Activated CD4-positive, alpha-beta T cell treated with anti-CD3 and anti-CD28 coated beads, Interleukin-2, amount 10 ng/mL, durations not matched to agents 7 days and 5 days (primary cell): ENCODE data around the gene PDXDC1. TPM values are rescaled to one million over a fixed set of nuclear protein-coding genes. Genes with fewer than 3 reads are reported as not detected.
A peak's percentile ranks its signal among the peaks of the same experiment; 100 is the strongest.
"Not testable (repeated sequence)": the region's sequence is repeated elsewhere in the genome, so short reads cannot be mapped to it uniquely, and the experiment has no call there.

Source experiments
- CTCF ChIA-PET: fragments of 350-600 bp; sonication (Branson Sonifier 250); formaldehyde crosslinking; loops from one replicate; lab custom pipeline; 2021; ENCODE audit warnings: antibody characterized with exemption; lab: Charles Lee
- POLR2A ChIA-PET: fragments of 350-600 bp; sonication (Branson Sonifier 250); formaldehyde crosslinking; loops from one replicate; lab custom pipeline; 2021; ENCODE audit warnings: antibody characterized with exemption; lab: Charles Lee
- DNase-seq: peaks from one replicate; pipeline ENCODE4 v3.0.0-alpha.2; 2020
- H3K27ac Mint-ChIP-seq: one replicate; pipeline ENCODE4 v1.8.0; 2021; ENCODE audit warnings: mild to moderate bottlenecking, moderate library complexity, mixed read lengths
- H3K27me3 Mint-ChIP-seq: one replicate; pipeline ENCODE4 v1.8.0; 2021; ENCODE audit warnings: mixed read lengths
- H3K36me3 Mint-ChIP-seq: one replicate; pipeline ENCODE4 v1.8.0; 2021; ENCODE audit warnings: low read depth, mixed read lengths
- H3K4me1 Mint-ChIP-seq: one replicate; pipeline ENCODE4 v1.8.0; 2021; ENCODE audit warnings: mixed read lengths
- H3K4me3 Mint-ChIP-seq: one replicate; pipeline ENCODE4 v1.8.0; 2021; ENCODE audit warnings: mild to moderate bottlenecking, moderate library complexity, mixed read lengths
- H3K9me3 Mint-ChIP-seq: one replicate; pipeline ENCODE4 v1.8.0; 2021; ENCODE audit warnings: mixed read lengths
- total RNA-seq, 2 experiments: library from RNA; stranded (reverse); gene quantifications; one replicate each; pipeline ENCODE4 v1.2.3, GENCODE V29; 2021

Gene PDXDC1, protein sequence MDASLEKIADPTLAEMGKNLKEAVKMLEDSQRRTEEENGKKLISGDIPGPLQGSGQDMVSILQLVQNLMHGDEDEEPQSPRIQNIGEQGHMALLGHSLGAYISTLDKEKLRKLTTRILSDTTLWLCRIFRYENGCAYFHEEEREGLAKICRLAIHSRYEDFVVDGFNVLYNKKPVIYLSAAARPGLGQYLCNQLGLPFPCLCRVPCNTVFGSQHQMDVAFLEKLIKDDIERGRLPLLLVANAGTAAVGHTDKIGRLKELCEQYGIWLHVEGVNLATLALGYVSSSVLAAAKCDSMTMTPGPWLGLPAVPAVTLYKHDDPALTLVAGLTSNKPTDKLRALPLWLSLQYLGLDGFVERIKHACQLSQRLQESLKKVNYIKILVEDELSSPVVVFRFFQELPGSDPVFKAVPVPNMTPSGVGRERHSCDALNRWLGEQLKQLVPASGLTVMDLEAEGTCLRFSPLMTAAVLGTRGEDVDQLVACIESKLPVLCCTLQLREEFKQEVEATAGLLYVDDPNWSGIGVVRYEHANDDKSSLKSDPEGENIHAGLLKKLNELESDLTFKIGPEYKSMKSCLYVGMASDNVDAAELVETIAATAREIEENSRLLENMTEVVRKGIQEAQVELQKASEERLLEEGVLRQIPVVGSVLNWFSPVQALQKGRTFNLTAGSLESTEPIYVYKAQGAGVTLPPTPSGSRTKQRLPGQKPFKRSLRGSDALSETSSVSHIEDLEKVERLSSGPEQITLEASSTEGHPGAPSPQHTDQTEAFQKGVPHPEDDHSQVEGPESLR
- total RNA-seq: 10 to 100 TPM; 49.2 to 53.3 TPM

DNA sequence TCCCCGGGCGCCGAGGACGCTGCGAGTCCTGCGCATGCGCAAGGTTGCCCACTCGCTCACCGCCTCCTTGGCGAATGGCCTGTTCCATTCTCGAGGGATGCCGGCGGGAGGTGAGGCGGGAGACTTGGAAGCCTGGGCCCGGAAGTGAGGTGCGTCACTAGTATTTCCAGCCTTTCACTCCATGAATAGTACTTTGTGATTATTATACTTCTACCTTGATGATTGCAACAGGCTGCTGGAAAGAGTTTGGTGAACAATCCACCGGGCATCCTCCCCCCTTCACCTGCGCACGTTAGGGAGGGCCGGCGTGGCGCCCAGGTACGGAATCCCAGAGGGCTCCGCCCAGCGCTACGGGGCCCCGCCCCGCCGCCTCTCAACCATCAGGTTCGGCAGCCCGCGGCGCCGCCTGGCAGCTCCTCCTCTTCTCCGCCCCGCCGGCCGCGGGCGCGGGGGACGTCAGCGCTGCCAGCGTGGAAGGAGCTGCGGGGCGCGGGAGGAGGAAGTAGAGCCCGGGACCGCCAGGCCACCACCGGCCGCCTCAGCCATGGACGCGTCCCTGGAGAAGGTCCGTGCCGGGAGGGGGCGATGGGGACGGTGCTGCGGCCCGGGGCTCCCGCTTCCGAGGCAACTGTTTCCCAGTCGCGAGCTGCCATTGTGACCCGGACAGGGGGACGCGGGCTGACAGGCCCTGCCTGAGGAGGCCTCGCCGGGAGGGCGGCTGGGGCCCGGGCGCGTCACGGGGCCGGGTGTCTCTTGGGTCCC is at the start of gene PDXDC1:
TSS of gene PDXDC1 (plus strand) at position 371 of the 762 bp plus-strand sequence. CDS start at position 545, 174 bp downstream.
- POLR2A ChIA-PET, H3K36me3 Mint-ChIP-seq, H3K27me3 Mint-ChIP-seq, H3K9me3 Mint-ChIP-seq: not testable (repeated sequence)
- CTCF ChIA-PET: interaction anchor here (1.4 kb wide), 1 partner anchor 12 kb away, joined by 4 read pairs; no protein-coding TSS in a partner anchor
- Mint-ChIP-seq H3K27ac (peak within 1 kb of the TSS; percentile 89), H3K4me3 (peak within 1 kb of the TSS; percentile 87), H3K4me1 (peaks cover 14% of the 10 kb centered on the region)
- peak; percentile 97 for DNase-seq

DNA sequence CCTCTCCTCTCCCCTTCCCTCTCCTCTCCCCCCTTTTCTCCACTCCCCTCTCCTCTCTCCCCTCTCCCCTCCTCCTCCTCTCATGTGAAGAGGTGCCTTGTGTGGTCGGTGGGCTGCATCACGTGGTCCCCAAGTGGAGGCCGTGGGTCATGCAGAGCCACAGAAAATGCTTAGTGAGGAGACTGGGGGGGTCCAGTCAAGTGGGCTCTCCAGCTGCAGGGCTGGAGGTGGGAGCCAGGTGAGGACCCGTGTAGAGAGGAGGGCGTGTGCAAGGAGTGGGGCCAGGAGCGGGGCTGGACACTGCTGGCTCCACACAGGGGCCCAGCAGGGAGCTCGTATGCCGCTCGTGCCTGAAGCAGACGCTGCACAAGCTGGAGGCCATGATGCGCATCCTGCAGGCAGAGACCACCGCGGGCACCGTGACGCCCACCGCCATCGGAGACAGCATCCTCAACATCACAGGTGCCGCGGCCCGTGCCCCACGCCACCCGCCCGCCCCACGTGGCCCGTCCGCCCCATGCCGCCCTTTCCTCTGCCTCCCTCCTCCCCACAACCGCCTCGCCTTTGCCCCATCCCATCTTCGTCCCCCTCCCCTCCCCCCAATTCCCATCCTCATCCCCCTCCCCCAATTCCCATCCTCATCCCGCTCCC is 46.6 kb upstream of the PDXDC1 start:
- CTCF ChIA-PET, H3K36me3 Mint-ChIP-seq, H3K4me3 Mint-ChIP-seq, H3K4me1 Mint-ChIP-seq, H3K27me3 Mint-ChIP-seq, H3K9me3 Mint-ChIP-seq, POLR2A ChIA-PET: not testable (repeated sequence)
- DNase-seq: peak; percentile 6
- H3K27ac Mint-ChIP-seq: peak overlapping the region; percentile 72

DNA sequence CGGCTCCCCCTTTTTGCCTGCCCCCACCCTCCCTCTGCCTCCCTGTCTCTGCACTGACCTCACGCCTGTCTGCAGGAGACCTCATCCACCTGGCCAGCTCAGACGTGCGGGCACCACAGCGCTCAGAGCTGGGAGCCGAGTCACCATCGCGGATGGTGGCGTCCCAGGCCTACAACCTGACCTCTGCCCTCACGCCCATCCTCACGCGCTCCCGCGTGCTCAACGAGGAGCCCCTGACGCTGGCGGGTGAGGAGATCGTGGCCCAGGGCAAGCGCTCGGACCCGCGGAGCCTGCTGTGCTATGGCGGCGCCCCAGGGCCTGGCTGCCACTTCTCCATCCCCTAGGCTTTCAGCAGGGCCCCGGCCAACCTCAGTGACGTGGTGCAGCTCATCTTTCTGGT is 45.6 kb upstream of the PDXDC1 start:
- H3K36me3 Mint-ChIP-seq, POLR2A ChIA-PET, H3K4me3 Mint-ChIP-seq, DNase-seq, H3K27ac Mint-ChIP-seq, H3K27me3 Mint-ChIP-seq, CTCF ChIA-PET, H3K4me1 Mint-ChIP-seq, H3K9me3 Mint-ChIP-seq: not testable (repeated sequence)

DNA sequence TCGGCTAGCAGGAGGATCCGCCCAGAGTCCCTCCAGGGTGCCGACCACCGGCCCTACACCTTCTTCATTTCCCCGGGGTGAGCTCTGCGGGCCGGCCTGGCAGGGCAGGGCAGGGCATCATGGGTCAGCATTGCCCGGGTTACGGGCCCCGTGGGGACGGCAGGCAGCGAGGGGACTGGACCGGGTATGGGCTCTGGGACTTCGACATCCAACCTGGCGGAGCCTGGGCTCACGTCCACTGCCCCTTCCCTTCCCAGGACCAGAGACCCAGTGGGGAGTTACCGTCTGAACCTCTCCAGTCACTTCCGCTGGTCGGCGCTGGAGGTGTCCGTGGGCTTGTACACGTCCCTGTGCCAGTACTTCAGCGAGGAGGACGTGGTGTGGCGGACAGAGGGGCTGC is 44.6 kb upstream of the PDXDC1 start:
- H3K36me3 Mint-ChIP-seq, H3K9me3 Mint-ChIP-seq, H3K4me3 Mint-ChIP-seq, POLR2A ChIA-PET, DNase-seq, H3K27ac Mint-ChIP-seq, H3K4me1 Mint-ChIP-seq, H3K27me3 Mint-ChIP-seq, CTCF ChIA-PET: not testable (repeated sequence)

DNA sequence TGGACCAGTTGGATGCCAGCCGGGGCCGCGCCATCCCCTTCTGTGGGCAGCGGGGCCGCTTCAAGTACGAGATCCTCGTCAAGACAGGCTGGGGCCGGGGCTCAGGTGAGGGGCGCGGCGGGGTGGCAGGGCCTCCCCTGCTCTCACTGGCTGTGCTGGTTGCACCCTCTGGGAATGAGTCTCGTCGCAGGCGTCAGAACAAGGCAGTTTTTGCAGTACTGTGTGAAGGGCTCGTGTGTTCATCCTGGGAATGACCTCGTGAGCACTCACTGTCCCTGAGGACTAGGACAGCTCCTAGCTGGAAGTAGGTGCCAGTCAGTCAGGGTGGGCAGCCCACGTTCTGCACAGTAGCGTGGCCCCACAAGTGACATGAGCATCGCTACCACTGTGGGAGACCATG is 43.9 kb upstream of the PDXDC1 start:
- not testable (repeated sequence) for H3K36me3 Mint-ChIP-seq

DNA sequence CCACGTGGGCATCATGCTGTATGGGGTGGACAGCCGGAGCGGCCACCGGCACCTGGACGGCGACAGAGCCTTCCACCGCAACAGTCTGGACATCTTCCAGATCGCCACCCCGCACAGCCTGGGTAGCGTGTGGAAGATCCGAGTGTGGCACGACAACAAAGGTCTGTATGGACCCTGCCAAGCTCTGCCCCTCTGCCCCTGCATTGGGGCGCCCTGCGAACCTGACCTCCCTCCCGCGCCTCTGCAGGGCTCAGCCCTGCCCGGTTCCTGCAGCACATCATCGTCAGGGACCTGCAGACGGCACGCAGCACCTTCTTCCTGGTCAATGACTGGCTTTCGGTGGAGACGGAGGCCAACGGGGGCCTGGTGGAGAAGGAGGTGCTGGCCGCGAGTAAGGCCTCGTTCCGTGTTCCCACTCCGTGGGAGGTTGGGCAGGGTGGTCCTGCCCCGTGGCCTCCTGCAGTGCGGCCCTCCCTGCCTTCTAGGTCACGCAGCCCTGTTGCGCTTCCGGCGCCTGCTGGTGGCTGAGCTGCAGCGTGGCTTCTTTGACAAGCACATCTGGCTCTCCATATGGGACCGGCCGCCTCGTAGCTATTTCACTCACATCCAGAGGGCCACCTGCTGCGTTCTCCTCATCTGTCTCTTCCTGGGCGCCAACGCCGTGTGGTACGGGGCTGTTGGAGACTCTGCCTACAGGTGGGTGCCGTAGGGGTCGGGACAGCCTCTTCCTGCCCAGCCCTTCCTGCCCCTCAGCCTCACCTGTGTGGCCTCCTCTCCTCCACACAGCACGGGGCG is 42.0 kb upstream of the PDXDC1 start:
- H3K4me1 Mint-ChIP-seq, H3K36me3 Mint-ChIP-seq, POLR2A ChIA-PET, H3K27me3 Mint-ChIP-seq, H3K4me3 Mint-ChIP-seq, CTCF ChIA-PET, H3K9me3 Mint-ChIP-seq, H3K27ac Mint-ChIP-seq: not testable (repeated sequence)
- DNase-seq: peak; percentile 2

More for the DNA sequence above, 43.9 kb upstream of the PDXDC1 start:
- DNase-seq, H3K27me3 Mint-ChIP-seq, POLR2A ChIA-PET, H3K27ac Mint-ChIP-seq, H3K4me1 Mint-ChIP-seq, H3K4me3 Mint-ChIP-seq, H3K9me3 Mint-ChIP-seq, CTCF ChIA-PET: not testable (repeated sequence)

DNA sequence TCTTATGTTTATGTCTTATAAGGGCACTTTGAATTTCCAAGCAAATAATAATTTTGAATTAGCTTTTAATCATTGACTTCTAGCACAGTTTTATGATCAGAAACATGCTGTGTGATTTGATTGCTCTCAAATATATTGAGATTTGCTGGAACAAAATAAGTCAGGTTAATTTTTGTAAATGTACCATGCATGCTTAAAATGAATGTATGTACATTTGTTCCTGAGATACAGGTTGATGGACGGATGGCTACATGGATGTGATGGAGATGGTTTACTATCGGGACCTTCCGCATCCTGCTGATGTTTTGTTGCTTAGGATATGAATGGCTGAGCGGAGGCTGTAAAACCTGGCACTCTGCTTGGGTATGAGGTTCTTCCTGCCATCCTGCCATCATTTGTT is 37.7 kb upstream of the PDXDC1 start, which contains the start of gene NPIPA1:
TSS of gene NPIPA1 (plus strand) at position 301 of the 400 bp plus-strand sequence. CDS start at position 301, 0 bp downstream.
- CTCF ChIA-PET, H3K27ac Mint-ChIP-seq: not testable (repeated sequence)

DNA sequence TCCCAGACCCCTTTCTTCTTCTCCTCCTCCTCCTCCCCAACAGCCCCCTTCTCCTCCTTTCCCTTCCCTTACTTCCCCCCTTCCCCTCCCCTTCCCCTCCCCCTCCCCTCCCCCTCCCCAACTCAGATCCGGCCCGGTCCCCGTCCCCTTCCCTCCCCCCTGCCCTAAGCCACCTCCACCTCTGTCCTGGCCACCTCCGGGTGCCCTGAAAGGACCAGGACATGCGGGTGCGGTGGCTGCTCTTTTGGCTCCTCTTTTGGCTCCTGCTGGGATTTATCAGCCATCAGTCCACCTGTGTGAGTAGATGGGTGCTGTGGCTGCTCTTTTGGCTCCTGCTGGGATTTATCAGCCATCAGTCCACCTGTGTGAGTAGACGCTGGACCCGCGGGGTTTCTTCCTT is 36.8 kb upstream of the PDXDC1 start:
- POLR2A ChIA-PET, H3K36me3 Mint-ChIP-seq, H3K4me1 Mint-ChIP-seq, H3K27me3 Mint-ChIP-seq, H3K27ac Mint-ChIP-seq, H3K4me3 Mint-ChIP-seq, DNase-seq, H3K9me3 Mint-ChIP-seq, CTCF ChIA-PET: not testable (repeated sequence)

More for the DNA sequence above, 37.7 kb upstream of the PDXDC1 start, which contains the start of gene NPIPA1:
- DNase-seq, H3K27me3 Mint-ChIP-seq, H3K9me3 Mint-ChIP-seq, H3K4me3 Mint-ChIP-seq, H3K4me1 Mint-ChIP-seq, POLR2A ChIA-PET, H3K36me3 Mint-ChIP-seq: not testable (repeated sequence)

DNA sequence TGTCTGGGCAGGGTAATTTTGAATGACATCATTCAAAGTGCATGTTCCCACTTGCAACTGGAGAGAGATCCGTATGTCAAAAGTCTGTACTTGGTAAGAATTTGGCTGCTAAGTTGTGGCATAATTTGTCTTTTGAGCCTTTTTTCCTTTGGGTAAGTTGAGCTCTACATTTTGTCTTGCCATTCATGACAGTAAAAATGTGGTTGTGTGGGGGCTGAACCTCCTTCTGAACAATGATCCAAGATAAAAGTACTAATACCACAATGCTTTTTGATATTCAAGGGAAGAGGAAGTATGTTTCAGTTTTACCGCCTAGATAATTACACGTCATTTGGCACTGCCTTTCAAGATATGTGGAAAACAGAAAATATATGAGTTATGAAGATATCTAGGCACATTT is 32.1 kb upstream of the PDXDC1 start:
- CTCF ChIA-PET, H3K4me1 Mint-ChIP-seq, H3K36me3 Mint-ChIP-seq, H3K27me3 Mint-ChIP-seq, H3K9me3 Mint-ChIP-seq, DNase-seq, H3K4me3 Mint-ChIP-seq, H3K27ac Mint-ChIP-seq: not testable (repeated sequence)
- POLR2A ChIA-PET: interaction anchor here (0.5 kb wide), 1 partner anchor 755 kb away, joined by 3 read pairs; no protein-coding TSS in a partner anchor

DNA sequence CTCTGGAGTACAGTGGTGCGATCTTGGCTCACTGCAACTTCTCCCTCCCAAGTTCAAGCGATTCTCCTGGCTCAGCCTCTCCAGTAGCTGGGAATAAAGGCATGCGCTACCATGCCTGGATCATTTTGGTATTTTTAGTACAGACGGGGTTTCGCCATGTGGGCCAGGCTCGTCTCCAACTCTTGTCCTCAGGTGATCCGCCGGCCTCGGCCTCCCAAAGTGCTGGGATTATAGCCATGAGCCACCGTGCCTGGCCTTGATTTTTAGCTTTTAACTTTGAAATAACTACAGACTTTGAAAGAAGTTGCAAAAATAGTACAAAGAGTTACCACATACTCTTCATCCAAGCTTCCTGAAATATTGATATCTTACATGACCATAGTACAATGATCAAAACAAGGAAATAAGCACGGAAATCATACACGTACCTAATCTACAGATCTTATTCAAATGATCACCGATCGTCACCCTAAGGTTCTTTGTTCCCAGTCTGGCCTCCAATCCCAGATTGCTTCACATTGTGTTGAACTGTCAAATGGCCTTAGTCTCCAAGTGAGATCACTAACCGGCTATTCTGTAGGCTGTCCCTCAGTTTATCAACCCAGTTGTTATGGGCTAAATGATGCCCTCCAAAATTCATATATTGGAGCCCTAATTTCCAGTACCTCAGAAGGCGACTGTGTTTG is 19.1 kb upstream of the PDXDC1 start:
- Mint-ChIP-seq H3K9me3 (no peaks in the 10 kb centered on the region), H3K4me3 (no peak overlapping the region), H3K27me3 (peaks cover 1% of the 10 kb centered on the region), H3K4me1 (no peaks in the 10 kb centered on the region), H3K27ac (no peak overlapping the region), H3K36me3 (no peaks in the 10 kb centered on the region)
- no peak for DNase-seq
- POLR2A ChIA-PET: no interaction called here
- CTCF ChIA-PET: no interaction called here

DNA sequence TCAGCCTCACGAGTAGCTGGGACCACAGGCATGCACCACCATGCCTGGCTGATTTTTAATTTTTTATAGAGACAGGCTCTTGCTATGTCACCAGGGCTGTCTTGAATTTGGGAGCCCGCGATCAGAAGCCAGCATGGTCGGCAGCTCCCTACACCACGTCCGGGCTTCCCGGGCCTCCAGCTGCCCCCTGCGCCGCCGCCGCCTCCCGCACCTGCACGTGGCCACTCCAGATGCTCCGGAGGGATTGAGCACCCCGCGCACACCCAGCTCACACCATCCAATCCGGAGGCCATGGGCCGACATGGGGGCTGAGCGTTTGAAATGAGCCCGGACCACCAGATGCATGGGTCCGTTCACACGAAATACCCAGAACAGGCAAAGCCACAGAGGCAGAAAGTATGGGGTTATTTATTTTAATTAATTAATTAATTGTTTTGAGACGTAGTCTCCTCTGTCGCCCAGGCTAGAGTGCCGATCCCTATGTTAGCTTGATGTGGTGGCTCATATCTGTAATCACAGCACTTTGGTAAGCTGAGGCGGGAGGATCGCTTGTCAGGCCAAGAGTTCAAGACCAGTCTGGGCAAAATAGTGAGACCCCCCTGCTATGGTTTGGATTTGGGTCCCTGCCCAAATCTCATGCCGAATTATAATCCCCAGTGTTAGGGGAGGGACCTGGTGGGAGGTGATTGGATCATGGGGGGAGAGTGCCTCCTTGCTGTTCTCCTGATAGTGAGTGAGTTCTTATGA is 17.1 kb upstream of the PDXDC1 start:
- CTCF ChIA-PET: no interaction called here
- DNase-seq: no peak
- Mint-ChIP-seq H3K36me3 (no peaks in the 10 kb centered on the region), H3K9me3 (no peaks in the 10 kb centered on the region), H3K4me1 (no peaks in the 10 kb centered on the region), H3K4me3 (no peak overlapping the region), H3K27me3 (peaks cover 6% of the 10 kb centered on the region), H3K27ac (no peak overlapping the region)
- POLR2A ChIA-PET: no interaction called here
